Measurements from ENCODE around the gene PGBD5.
"Not testable (repeated sequence)": the region's sequence is repeated elsewhere in the genome, so short reads cannot be mapped to it uniquely, and the experiment has no call there.

The PGBD5 gene, protein sequence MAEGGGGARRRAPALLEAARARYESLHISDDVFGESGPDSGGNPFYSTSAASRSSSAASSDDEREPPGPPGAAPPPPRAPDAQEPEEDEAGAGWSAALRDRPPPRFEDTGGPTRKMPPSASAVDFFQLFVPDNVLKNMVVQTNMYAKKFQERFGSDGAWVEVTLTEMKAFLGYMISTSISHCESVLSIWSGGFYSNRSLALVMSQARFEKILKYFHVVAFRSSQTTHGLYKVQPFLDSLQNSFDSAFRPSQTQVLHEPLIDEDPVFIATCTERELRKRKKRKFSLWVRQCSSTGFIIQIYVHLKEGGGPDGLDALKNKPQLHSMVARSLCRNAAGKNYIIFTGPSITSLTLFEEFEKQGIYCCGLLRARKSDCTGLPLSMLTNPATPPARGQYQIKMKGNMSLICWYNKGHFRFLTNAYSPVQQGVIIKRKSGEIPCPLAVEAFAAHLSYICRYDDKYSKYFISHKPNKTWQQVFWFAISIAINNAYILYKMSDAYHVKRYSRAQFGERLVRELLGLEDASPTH
- total RNA-seq: 0.09 to 0.24 reads per million in 2 experiments

DNA sequence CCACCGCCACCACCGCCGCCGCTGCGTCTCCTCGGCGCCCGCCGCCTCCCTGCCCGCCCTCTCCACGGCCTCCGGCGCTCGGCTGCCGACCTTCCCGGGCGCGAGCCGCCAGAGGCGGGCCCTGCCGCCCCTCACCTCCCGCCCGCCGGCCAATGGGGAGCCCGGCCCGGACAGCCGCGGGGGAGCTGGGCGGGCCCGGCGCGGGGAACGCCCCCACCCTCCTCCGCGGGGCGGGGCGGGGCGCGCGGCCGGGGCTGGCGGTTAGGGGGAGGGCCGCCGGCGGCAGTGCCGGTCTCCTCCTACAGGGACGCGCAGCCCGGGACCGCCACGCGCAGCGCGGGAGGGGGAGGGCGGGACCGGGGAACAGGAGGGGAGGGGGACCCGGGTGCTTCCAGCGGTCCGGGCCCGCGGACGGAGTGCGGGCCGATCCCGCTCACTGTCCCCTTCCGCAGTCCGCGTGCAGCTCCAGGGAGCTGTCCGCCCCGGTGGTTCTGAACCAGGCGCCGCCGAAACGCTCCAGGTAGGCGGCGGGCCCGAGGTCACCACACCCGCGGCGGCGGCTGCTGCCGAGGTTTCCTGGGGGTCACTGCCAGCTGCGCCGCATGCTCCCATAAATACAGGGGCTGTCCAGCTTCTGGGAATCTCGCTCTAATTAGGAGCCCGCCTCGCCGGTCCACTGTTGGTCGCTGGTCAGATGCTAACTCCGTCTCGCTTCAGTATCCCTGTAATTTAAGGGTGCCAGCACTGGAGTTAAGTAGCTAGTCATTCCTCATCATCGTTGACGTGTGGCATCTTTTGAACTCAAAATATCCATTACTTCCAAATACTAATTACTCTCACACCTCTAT lies at the start of gene PGBD5:
PGBD5 (minus strand) TSS at position 87 of the 848 bp plus-strand sequence. CDS start 404 bp downstream, outside the sequence.
- peak; percentile 6 for DNase-seq (ENCODE audit: low read depth)

- DNase-seq (ENCODE audit: low read depth): not testable (repeated sequence)
Measured at GRCh38 chr1:230474924-230475323, 48.8 kb upstream of the PGBD5 start.

- DNase-seq (ENCODE audit: low read depth): not testable (repeated sequence)
Measured at GRCh38 chr1:230470750-230471149, 44.6 kb upstream of the PGBD5 start.

DNA sequence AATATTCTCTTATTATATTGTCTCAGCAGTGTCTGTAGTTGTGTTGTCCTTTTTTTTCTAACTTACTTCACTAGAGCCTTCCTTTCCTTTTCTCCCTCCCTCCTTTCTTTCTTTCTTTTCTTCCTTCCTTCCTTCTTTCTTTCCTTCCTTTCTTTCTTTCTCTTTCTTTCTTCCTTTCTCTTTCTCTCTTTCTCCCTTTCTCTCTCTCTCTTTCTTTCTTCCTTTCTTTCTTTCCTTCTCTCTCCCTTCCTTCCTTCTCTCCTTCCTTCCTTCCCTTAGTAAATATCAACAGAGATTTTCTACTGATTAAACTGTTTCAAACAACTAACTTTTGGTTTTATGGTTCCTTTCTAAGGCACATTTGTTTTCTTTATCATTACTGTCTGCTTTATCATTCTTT lies 43.1 kb upstream of the PGBD5 start:
- DNase-seq (ENCODE audit: low read depth): no peak

DNA sequence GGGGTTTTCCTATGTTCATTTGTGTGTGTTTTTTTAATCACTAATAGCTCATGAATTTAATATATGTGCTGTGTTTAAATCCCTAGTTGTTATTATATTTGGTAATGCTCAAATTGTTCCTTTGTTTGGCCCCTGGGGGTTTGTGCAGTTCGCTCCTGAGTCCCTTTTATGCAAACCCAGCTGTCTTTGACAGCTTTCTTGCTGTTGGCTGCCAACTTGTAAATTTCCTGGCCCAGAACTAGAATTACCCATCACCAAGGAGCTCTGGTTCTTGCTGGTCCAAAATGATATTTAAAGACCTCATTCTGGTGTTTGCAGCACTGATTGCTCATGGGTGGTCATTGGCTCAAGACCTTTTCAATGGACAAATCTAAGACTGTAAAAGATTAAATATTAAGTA lies 39.6 kb upstream of the PGBD5 start:
- no peak for DNase-seq (ENCODE audit: low read depth)

DNA sequence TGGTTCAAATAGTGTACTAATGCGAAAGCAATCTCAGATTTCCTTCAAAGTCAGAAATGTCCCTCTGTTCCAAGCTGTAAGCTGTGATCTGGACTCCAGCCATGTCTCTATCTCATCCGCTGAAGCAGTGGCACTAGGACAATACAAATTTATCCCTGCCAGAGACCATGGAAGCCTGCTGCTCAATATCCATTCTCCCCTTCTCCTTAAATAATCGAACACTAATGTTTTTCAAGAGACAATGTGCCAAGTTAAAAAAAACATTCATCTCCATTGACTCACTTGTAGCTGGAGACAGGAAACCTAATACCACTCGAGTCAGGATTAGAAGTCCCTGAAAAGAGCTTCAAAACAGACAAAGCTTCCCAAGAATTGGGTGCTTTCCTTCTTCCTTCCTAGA lies 38.5 kb upstream of the PGBD5 start:
- DNase-seq (ENCODE audit: low read depth): no peak

DNA sequence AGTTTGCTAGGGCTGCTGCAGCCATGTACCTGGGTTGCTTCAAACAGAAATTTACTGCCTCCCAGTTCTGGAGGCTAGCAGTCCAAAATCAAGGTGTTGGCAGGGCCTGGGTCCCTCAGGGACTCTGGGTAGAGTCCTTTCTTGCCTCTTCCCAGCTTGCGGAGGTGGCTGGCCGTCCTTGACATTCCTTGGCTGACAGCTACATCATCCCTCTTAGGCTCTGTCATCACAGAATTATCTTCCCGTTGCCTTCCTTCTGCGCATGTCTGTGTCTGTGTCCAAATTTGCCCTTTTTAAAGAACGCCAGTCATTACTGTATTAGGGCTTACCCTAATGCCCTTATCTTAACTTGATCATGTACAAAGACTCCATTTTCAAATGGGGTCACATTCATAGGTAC lies 37.6 kb upstream of the PGBD5 start:
- no peak for DNase-seq (ENCODE audit: low read depth)

DNA sequence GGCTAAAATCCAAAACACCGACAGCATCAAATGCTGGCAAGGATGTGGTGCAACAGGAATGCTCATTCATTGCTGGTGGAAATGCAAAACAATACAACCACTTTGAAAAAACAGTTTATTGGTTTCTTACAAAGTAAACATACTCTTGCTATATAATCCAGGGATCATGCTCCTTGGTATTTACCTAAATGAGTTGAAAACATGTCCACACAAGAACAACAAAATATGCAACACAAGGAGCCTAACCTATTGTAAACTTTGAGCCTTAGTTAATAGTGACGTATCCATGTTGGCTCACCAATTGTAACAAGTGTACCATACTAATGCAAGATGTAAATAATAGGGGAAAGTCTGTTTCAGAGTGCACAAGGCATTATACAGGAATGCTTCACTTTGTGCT lies 37.2 kb upstream of the PGBD5 start:
- no peak for DNase-seq (ENCODE audit: low read depth)

- no peak for DNase-seq (ENCODE audit: low read depth)
Measured at GRCh38 chr1:230459465-230459864, 33.3 kb upstream of the PGBD5 start.

- DNase-seq (ENCODE audit: low read depth): no peak
Measured at GRCh38 chr1:230458509-230458908, 32.4 kb upstream of the PGBD5 start.

DNA sequence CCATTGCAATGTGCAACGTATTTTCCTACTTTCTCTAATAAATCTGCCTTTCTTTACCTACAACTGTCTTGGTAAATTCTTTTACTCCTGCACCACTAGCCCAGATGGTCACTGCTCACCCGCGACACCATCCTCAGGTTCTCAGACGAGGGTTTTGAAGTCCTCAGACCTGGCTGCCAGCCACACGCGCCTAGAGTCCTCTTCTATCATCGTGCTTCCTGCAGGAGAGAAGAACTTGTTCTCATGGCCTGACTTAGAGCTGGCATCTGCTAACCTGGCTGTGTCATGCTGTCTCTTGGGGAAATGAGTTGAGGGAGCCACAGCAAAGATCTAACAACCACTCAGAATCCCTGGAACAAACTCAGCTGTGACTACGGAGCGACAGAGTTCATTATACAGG lies 30.3 kb upstream of the PGBD5 start:
- DNase-seq (ENCODE audit: low read depth): no peak

DNA sequence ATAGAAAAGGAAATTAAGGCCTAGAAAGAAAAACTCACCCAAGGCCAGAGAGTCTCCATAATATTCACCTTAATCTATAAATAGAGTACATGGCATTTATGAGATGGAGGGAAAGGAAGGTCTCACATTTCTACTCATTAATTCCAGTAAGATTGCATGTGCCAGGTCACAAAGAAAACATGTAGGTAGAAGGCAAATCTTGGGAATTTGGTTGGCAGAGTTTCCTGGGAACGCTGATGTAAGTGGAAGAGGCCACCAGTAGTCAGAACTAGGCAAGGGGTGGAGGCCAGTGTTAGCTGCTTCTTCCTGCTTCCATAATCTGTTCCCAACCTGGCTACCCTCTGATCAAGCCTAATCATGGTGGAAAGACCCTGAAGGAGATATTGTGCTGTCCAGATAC lies 29.2 kb upstream of the PGBD5 start:
- no peak for DNase-seq (ENCODE audit: low read depth)

GRCh38 chr1:230453377-230453776 lies 27.2 kb upstream of the PGBD5 start:
- DNase-seq (ENCODE audit: low read depth): no peak

- no peak for DNase-seq (ENCODE audit: low read depth)
Measured at GRCh38 chr1:230441183-230442029, 15.3 kb upstream of the PGBD5 start.

DNA sequence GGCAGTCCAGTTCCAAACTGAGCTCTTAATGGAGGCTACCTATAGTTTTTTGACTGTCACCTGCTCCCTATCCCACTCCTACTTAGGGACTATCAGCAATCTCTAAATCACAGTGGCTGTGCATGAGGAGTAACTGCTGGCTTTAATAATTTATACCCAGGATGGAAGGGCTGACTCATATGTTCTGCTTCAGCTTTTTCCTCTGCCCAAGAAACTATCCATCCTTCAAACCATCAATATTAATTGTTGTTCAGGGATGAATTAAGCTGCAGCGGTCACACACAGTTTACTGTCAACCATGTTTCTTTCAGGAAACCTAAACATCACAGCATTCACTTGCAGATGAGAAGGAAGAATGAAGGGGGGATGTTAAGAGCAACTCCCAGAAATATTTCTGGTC lies 9.0 kb upstream of the PGBD5 start:
- DNase-seq (ENCODE audit: low read depth): no peak

DNA sequence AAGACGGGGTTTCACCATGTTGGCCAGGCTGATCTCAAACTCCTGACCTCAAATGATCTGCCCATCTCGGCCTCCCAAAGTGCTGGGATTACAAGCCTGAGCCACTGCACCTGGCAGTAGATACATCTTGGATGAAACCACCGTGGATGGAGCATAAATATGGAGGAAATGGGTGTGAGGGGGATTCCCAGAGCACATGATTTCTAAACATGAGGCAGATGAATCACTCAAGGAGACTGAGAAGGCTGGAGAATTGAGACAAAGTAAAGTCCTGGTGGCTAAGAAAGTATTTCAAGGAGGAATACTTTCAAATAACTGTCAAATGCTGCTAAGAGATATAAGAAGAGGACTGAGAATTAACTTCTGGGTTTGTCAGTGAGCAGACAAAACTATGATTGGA lies 5.4 kb upstream of the PGBD5 start:
- no peak for DNase-seq (ENCODE audit: low read depth)

GRCh38 chr1:230430499-230430898 lies 4.4 kb upstream of the PGBD5 start:
- DNase-seq (ENCODE audit: low read depth): no peak

DNA sequence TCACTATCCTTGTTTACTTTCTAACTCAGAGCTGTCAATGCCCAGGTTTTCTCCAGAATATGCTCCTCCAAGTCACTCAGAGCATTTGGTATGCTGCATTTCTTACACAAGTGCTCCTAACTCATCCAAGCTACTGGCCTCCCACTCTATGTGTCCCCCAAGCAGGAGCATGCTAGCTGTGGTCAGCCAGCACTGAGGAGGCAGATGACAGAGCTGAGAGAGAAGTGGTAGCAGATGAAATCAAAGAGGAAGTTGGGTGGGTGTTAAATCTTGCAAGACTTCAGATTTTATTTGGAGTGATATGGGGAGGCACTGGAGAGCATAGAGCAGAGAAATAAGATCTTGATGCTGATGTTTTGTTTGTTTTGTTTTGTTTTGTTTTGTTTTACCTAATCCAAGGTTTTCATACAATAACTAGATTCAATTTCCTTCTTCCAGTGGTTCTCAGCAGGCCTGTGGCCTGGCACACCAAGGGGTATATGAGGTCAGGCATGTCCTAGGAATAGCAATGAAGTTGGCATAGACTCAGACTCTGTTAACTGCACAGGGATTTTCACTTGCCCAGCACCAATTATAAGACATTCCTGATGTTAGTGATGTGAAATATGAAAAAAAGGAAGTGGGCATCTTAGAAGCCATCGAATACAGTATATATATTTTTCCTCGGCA lies 3.1 kb upstream of the PGBD5 start:
- no peak for DNase-seq (ENCODE audit: low read depth)

DNA sequence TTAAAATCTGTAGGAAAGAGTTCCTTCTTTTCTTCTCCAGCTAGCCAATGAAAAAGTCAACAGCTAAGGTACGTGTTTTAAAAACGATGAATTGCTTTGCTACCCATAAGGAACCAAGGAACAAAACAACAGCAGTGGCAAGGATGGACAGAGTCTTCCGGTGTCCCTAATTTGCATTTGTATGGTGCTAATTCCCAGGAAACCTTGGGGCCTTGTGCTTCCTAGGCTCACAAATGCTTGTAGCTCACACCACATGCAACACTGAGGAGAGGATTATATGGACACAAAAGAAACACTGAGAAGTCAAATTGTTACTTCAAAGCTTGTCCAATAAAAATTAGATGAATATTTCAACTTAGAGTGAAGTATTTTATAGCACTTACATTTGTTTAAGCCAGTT lies 1.8 kb upstream of the PGBD5 start:
- DNase-seq (ENCODE audit: low read depth): no peak

GRCh38 chr1:230427094-230427876 lies 1.2 kb upstream of the PGBD5 start:
- no peak for DNase-seq (ENCODE audit: low read depth)

All from T follicular helper cell (primary cell).